GM18868 (cell line): ENCODE measurements around the gene IGFBP5.

Experiments used
- ATAC-seq: cut with Tn5 transposase; IDR thresholded peaks from one replicate; pipeline ENCODE4 v1.9.1; 2021; ENCODE audit warnings: mild to moderate bottlenecking, moderate library complexity; ENCODE audit not compliant: unreplicated experiment

Gene IGFBP5

GRCh38 chr2:216665717-216666116 is 29.6 kb downstream of the IGFBP5 start:
- no peak for ATAC-seq

GRCh38 chr2:216665242-216665641 is 30.1 kb downstream of the IGFBP5 start:
- no peak for ATAC-seq

- peak; percentile 61 for ATAC-seq
These were observed 30.7 kb downstream of the IGFBP5 start for GRCh38 chr2:216664593-216665034.

GRCh38 chr2:216663846-216664245 is 31.5 kb downstream of the IGFBP5 start:
- ATAC-seq: no peak

- no peak for ATAC-seq
These were observed 32.2 kb downstream of the IGFBP5 start for GRCh38 chr2:216663106-216663505.

GRCh38 chr2:216661639-216662375 is 33.5 kb downstream of the IGFBP5 start:
- no peak for ATAC-seq

GRCh38 chr2:216661051-216661450 is 34.3 kb downstream of the IGFBP5 start:
- no peak for ATAC-seq

GRCh38 chr2:216660496-216660895 is 34.9 kb downstream of the IGFBP5 start:
- ATAC-seq: no peak

- ATAC-seq: no peak
These were observed 36.1 kb downstream of the IGFBP5 start for GRCh38 chr2:216659276-216659675.

GRCh38 chr2:216658757-216659156 is 36.6 kb downstream of the IGFBP5 start:
- ATAC-seq: no peak

- ATAC-seq: no peak
These were observed 37.4 kb downstream of the IGFBP5 start for GRCh38 chr2:216657980-216658379.

GRCh38 chr2:216657086-216657855 is 38.1 kb downstream of the IGFBP5 start:
- ATAC-seq: no peak

GRCh38 chr2:216654528-216655052 is 40.8 kb downstream of the IGFBP5 start:
- ATAC-seq: no peak

- ATAC-seq: no peak
These were observed 41.4 kb downstream of the IGFBP5 start for GRCh38 chr2:216653931-216654365.

- ATAC-seq: no peak
These were observed 42.1 kb downstream of the IGFBP5 start for GRCh38 chr2:216653093-216653799.

- no peak for ATAC-seq
These were observed 42.8 kb downstream of the IGFBP5 start for GRCh38 chr2:216652566-216652965.

GRCh38 chr2:216651351-216651881 is 43.9 kb downstream of the IGFBP5 start:
- no peak for ATAC-seq

- no peak for ATAC-seq
These were observed 44.6 kb downstream of the IGFBP5 start for GRCh38 chr2:216650626-216651257.

- ATAC-seq: no peak
These were observed 45.8 kb downstream of the IGFBP5 start for GRCh38 chr2:216649574-216649973.

GRCh38 chr2:216648105-216648504 is 47.2 kb downstream of the IGFBP5 start:
- ATAC-seq: no peak

GRCh38 chr2:216646116-216646515 is 49.2 kb downstream of the IGFBP5 start:
- ATAC-seq: no peak
